SK-MEL-5 (cell line): ENCODE data around the gene RNF208. TPM values are rescaled to one million over a fixed set of nuclear protein-coding genes. Genes with fewer than 3 reads are reported as not detected.
"Not testable (repeated sequence)": the region's sequence is repeated elsewhere in the genome, so short reads cannot be mapped to it uniquely, and the experiment has no call there.

ENCODE experiments used
- DNase-seq: peaks from one replicate; pipeline ENCODE4 v3.0.0-alpha.2; 2016; ENCODE audit warnings: low read depth, low spot score
- in situ Hi-C: cut with HindIII; loops from 2 replicates; pipeline ENCODE4 v1.10.0; 2016; ENCODE audit warnings: low sequenced_read_pairs, high pct_unique_total_duplicates, low pct_unique_long_range_greater_than_20kb
- total RNA-seq: library from RNA; depleted of rRNA; stranded (reverse); fragments of >200 nt; shearing (Covaris generic); gene quantifications from 2 replicates; pipeline ENCODE4 v1.2.3, GENCODE V29; 2014

Gene RNF208
- total RNA-seq, 1 experiment from 2014 or later = not detected

DNA sequence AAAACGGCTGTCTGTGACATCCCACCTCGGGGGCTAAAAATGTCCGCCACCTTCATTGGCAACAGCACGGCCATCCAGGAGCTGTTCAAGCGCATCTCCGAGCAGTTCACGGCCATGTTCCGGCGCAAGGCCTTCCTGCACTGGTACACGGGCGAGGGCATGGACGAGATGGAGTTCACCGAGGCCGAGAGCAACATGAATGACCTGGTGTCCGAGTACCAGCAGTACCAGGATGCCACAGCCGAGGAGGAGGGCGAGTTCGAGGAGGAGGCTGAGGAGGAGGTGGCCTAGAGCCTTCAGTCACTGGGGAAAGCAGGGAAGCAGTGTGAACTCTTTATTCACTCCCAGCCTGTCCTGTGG lies 21.2 kb upstream of the RNF208 start:
- in situ Hi-C loops = not testable (repeated sequence)

GRCh38 chr9:137242269-137243203 lies 20.5 kb upstream of the RNF208 start:
- DNase-seq = no peak
- in situ Hi-C loops = no loop called here

More for the DNA sequence above, 21.2 kb upstream of the RNF208 start:
- not testable (repeated sequence) for DNase-seq

DNA sequence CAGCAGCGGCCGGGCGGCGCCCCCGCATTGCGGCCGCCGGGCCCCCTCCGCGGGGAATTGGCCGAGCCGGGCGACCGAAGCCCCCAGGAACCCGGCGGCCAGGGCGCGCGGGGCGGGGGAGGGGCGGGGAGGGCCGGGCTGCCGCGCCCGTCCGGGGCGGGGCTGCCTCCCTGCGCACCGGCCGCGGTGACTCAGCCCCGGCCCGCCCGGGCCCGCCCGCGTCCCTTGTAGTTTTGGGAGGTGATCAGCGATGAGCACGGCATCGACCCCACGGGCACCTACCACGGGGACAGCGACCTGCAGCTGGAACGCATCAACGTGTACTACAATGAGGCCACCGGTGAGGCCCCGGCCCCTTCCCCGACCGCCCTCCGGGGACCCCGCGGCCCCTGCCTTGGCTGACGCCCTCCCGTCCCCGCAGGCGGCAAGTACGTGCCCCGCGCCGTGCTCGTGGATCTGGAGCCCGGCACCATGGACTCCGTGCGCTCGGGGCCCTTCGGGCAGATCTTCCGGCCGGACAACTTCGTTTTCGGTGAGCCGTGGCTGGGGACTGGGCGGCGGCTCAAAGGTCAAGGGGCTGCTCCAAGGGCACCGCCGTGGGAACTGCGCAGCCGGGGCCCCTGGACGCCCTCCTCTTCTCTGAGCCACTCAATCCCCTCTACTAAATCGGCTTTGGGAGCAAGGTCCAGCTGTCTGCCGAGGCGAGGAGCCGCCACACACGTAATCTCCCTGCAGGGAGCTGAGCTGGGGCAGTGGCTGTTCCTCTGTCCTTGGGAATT lies 19.6 kb upstream of the RNF208 start:
- no peak for DNase-seq
- in situ Hi-C loops = no loop called here

DNA sequence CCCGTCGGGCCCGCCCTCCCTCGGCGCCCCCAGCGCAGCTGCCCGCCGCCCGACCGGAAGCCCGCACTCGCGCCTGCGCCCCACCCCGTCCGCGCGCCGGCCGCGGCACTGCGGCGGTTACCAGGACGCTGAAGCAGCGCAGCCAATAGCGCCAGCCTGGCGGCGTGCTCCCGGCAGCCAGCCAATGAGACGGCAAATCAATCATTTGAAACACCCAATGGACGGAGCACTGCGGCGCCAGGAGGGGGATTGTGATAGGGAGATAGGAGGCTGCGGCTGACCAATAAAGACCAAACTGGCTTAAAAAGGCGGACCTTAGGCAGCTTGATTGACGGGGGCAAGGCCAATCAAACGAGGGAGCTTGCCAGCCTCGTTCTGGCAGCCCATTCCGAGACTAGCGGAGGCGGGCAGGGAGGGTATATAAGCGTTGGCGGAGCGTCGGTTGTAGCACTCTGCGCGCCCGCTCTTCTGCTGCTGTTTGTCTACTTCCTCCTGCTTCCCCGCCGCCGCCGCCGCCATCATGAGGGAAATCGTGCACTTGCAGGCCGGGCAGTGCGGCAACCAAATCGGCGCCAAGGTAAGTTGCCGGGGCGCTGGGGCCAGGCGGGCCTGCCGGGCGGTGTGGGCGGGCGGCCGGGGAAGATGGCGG lies 18.9 kb upstream of the RNF208 start, which contains the start of gene TUBB4B:
Gene TUBB4B (plus strand): TSS at position 447 of the 649 bp plus-strand sequence. CDS start 74 bp downstream, at position 521.
- DNase-seq = peak; percentile 100
- in situ Hi-C loops = no loop called here

DNA sequence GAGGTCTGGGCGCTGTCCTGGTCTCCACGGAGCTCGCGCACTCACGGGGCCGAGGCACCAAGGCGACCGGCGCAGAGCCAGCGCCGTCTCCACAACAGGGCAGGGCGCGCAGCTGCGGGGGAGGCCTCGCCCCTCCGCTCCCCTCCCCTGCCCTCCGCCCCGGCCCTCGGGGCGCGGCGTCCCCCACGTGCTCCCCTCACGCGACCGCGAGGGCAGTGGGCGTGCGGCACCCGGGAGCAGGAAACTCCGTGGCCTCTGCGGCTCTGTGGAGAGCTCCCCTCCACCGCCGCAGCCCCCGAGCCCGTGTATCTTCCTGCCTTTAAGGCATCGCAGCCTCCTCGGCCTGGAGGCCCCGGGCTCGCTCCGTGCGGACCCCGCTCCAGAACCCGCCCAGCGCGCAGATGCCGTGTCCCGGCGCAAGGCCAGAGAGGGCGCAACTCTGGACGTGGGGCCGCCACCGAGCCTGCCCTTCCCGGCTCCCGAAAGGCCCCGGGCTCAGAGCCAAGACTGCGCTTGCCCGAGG lies 18.3 kb upstream of the RNF208 start:
- in situ Hi-C loops = no loop called here
- peak; percentile 75 for DNase-seq

GRCh38 chr9:137239541-137240200 lies 17.6 kb upstream of the RNF208 start:
- DNase-seq, in situ Hi-C loops: not testable (repeated sequence)

GRCh38 chr9:137237759-137238726 lies 16.0 kb upstream of the RNF208 start:
- no peak for DNase-seq
- in situ Hi-C loops = no loop called here

GRCh38 chr9:137236936-137237421 lies 14.9 kb upstream of the RNF208 start:
- in situ Hi-C loops = no loop called here

GRCh38 chr9:137236238-137236935 lies 14.3 kb upstream of the RNF208 start:
- in situ Hi-C loops = no loop called here
- DNase-seq = peak; percentile 83

More at GRCh38 chr9:137236936-137237421, 14.9 kb upstream of the RNF208 start:
- no peak for DNase-seq

DNA sequence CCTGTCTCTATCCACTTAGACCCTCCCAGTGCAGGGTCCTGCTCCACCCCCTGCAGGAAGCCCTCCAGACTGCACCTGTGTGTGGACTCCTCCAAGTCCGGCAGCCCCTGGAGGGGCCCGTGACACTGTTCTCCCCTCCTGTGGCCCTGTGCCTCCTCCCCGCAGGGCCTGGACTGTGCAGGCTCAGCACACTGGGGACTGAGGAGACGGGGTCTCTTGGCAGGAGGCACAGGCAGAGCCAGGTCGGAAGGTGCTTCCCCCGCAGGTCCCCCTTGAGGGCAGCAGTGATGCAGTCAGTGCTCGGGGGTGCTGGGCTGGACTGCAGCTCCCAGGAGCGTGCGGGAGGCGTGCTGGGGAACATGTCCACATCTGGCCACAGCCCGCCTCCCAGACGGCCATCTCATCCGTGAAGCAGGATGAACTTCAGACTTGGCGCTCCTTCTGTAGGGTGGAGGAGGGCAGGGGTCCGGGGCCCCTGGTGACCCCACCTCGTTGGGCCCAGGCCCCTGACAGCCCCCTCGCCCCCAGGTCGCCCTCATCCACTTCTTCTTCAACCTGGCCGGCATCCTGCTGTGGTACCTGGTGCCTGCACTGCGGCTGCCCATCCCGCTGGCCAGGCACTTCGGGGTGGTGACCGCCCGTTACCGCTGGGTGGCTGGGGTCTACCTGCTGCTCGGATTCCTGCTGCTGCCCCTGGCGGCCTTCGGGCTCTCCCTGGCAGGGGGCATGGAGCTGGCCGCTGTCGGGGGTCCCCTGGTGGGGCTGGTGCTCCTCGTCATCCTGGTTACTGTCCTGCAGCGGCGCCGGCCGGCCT lies 13.6 kb upstream of the RNF208 start:
- no peak for DNase-seq
- in situ Hi-C loops = no loop called here

DNA sequence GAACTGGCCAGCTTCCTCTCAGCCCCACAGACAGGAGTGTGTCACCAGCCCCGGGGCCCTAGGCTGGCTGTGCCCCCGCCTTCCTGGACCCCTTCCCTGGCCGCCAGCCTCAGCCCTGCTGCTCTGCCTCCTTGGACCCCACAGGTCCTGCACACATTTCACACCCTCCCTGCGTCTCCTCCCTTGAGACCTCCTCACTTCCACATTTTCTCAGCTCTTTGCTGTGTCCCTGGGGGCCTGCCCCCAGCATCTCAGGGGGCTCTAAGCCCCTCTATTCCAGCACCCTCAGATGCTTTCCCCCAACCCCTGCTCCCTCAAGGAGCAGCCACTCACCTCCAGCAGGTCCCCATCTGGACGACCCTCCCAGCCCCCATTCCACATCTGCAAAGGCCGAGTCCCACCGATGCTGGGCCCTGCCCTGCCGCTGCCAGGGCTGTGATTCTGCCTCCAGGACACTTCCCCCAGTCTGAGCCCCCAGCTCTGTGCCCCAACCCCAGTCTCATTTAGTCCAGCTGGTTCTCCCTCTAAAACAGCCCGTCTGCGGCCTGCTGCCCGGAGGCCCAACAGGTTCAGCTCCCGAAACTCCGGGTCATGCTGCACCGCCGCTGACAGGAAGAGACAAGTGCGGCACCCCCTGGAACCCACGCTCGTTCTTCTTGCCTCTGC lies 12.9 kb upstream of the RNF208 start:
- in situ Hi-C loops = no loop called here
- no peak for DNase-seq

DNA sequence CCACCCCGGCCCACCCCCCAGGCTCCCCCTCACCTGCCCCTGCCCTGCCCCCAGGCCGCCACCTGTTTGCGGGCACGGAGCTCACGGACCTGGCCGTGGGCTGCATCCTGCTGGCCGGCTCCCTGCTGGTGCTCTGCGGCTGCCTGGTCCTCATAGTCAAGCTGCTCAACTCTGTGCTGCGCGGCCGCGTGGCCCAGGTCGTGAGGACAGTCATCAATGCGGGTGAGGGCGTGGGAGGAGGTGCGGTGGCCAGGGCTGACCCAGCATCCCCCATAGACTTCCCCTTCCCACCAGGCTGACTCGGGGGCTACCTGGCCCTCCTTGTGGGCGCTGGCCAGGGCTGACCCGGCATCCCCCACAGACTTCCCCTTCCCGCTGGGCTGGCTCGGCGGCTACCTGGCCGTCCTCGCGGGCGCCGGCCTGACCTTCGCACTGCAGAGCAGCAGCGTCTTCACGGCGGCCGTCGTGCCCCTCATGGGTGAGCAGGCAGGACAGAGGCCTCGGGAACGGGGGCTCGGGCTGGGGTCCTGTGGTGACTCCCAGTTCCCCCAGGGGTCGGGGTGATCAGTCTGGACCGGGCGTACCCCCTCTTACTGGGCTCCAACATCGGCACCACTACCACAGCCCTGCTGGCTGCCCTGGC lies 12.1 kb upstream of the RNF208 start:
- no peak for DNase-seq
- in situ Hi-C loops = no loop called here

DNA sequence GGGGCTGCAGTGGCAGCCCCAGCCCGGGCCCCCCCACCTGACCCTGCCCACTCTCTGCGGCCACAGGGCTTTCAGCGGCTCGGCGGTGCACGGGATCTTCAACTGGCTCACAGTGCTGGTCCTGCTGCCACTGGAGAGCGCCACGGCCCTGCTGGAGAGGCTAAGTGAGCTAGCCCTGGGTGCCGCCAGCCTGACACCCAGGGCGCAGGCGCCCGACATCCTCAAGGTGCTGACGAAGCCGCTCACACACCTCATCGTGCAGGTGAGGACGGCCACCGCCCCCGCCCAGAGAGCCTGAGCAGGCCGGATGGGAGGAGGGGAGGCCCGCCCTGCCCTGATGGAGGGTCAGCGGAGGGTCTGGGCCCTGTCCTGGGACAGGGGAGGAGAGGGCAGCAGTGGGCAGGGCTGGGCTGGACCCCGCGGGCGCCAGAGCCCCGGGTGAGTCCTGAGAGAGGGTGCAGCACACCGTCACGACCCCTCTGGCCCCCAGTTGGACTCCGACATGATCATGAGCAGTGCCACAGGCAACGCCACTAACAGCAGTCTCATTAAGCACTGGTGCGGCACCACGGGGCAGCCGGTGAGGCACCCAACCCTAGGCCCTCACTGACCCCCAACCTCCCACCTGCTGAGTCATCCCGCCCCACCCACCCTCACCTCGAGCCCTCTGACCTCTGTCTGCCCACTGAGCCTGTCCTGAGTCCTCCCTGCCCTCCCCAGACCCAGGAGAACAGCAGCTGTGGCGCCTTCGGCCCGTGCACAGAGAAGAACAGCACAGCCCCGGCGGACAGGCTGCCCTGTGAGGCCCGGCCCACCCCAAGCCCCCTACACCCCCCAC lies 11.3 kb upstream of the RNF208 start:
- in situ Hi-C loops = no loop called here
- DNase-seq = no peak
